Parathyroid adenoma (tissue), 2 donors: ENCODE results near the gene FAM240A.

Source experiments
- H2AFZ ChIP-seq: fragments of 300-600 bp; sonication (generic); one replicate; pipeline ENCODE4 v1.7.0; 2017; ENCODE audit warnings: antibody characterized with exemption, mild to moderate bottlenecking
- H3K27ac ChIP-seq: fragments of 300-600 bp; sonication (generic); one replicate; pipeline ENCODE4 v1.7.0; 2017
- H3K27me3 ChIP-seq: fragments of 300-600 bp; sonication (generic); one replicate; pipeline ENCODE4 v1.7.0; 2017; ENCODE audit warnings: low read length; ENCODE audit not compliant: control insufficient read depth, insufficient read depth
- H3K36me3 ChIP-seq: fragments of 300-600 bp; sonication (generic); one replicate; pipeline ENCODE4 v1.7.0; 2017; ENCODE audit warnings: low read length; ENCODE audit not compliant: control insufficient read depth, insufficient read depth
- H3K4me1 ChIP-seq: fragments of 300-600 bp; sonication (generic); one replicate; pipeline ENCODE4 v1.7.0; 2017; ENCODE audit warnings: control low read depth
- H3K4me2 ChIP-seq: fragments of 300-600 bp; sonication (generic); one replicate; pipeline ENCODE4 v1.7.0; 2017; ENCODE audit warnings: low read length
- H3K4me3 ChIP-seq: fragments of 300-600 bp; sonication (generic); one replicate; pipeline ENCODE4 v1.7.0; 2017; ENCODE audit warnings: low read depth, low read length
- H3K79me2 ChIP-seq: fragments of 300-600 bp; sonication (generic); one replicate; pipeline ENCODE4 v1.7.0; 2017; ENCODE audit warnings: control low read depth
- H3K9ac ChIP-seq: fragments of 300-600 bp; sonication (generic); one replicate; pipeline ENCODE4 v1.7.0; 2017; ENCODE audit warnings: mild to moderate bottlenecking
- H3K9me3 ChIP-seq: fragments of 300-600 bp; sonication (generic); one replicate; pipeline ENCODE4 v1.7.0; 2017; ENCODE audit warnings: low read length; ENCODE audit not compliant: control insufficient read depth
- TF ChIP-seq, protein P1 (sequence below): fragments of 300-600 bp; sonication (generic); IDR thresholded peaks from one replicate; pipeline ENCODE4 v1.7.0; 2017; ENCODE audit warnings: antibody characterized with exemption, mild to moderate bottlenecking
- donor health status: primary hyperparathyroidism.

Gene FAM240A

DNA sequence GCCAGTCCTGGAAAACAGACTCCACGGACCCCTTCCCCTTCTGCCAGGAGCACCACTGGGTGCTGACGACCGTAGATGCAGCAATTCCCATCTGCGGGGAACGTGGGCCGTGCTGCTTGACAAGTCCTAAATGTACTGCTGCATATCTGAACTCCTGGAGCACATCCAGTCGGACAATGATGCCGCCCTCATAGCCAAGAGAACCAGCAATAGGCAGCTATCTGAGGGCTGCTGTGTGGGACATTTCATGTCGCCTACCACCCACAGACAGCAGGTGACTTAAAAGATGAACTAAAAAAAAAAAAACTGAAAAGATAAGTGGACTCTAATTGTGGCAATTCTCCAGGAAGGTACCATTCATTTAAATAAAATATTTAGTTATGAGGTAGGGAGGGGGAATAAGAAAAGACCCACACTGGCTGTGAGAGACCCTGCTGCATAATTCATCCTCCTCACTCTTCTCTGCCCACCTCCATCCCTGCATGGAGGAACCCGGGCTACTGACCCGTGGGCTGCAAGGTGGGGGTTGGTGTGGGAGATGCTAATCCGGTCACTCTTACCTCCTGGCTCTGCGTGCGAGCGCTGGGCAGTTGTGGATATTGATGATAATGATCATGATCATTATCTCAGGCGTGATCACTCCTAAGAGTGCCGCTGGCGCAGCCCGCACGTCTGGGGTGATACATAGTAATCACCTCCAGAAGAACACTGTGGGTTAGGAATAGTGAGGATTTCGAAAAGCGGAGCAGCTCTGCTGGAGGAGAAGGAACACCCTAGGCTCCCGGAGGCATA, 52.8 kb downstream of the FAM240A start:
- no peaks in the 10 kb centered on the region for H3K27me3 ChIP-seq
- H3K4me2 ChIP-seq: no peak overlapping the region
- no peak overlapping the region for H3K27ac ChIP-seq

DNA sequence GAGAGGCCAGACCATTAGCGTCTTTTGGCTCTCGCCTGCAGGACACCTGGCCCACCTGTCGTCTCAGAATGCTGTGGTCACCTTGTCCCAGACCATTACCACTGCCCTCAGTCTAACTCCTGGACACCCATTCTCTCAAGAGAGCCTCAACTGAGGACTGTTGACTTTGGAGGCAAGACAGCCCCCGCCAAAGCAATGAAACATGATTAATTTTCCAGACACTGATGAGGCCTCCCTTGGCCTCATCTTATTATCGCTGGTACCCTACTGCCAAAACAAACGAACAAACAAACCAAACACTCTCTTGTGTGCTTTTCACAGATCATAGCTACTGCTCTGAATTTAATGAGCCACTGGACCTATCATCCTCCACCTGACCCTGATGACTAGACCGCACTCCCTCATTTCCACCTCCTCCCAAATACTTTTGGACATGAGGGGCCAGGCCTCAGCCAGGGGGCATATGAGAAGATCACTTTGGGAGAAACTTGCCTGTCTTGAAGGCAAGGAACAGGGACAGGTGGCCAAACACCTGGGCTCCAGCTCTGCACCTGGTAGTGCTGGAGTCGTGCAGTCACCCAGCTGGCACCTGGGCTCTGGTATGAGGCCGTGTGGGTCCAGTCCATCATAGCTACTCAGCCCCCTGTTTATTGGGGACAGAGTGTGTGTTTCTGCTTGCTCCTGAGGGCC, 53.6 kb downstream of the FAM240A start:
- Histone ChIP-seq H3K27ac (no peak overlapping the region), H3K36me3 (no peaks in the 10 kb centered on the region), H3K4me2 (no peak overlapping the region), H2AFZ (no peak overlapping the region), H3K79me2 (no peaks in the 10 kb centered on the region), H3K4me3 (no peak overlapping the region), H3K9me3 (no peaks in the 10 kb centered on the region), H3K4me1 (peaks cover 23% of the 10 kb centered on the region), H3K9ac (no peak overlapping the region), H3K27me3 (no peaks in the 10 kb centered on the region)
- TF ChIP-seq, protein P1, sequence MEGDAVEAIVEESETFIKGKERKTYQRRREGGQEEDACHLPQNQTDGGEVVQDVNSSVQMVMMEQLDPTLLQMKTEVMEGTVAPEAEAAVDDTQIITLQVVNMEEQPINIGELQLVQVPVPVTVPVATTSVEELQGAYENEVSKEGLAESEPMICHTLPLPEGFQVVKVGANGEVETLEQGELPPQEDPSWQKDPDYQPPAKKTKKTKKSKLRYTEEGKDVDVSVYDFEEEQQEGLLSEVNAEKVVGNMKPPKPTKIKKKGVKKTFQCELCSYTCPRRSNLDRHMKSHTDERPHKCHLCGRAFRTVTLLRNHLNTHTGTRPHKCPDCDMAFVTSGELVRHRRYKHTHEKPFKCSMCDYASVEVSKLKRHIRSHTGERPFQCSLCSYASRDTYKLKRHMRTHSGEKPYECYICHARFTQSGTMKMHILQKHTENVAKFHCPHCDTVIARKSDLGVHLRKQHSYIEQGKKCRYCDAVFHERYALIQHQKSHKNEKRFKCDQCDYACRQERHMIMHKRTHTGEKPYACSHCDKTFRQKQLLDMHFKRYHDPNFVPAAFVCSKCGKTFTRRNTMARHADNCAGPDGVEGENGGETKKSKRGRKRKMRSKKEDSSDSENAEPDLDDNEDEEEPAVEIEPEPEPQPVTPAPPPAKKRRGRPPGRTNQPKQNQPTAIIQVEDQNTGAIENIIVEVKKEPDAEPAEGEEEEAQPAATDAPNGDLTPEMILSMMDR: no peak

More for the DNA sequence above, 52.8 kb downstream of the FAM240A start:
- H3K36me3 ChIP-seq: no peaks in the 10 kb centered on the region
- H3K4me3 ChIP-seq: no peak overlapping the region
- H3K9me3 ChIP-seq: no peaks in the 10 kb centered on the region
- no peak overlapping the region for H2AFZ ChIP-seq
- TF ChIP-seq, protein P1: no peak
- H3K9ac ChIP-seq: no peak overlapping the region
- H3K4me1 ChIP-seq: peaks cover 28% of the 10 kb centered on the region
- no peaks in the 10 kb centered on the region for H3K79me2 ChIP-seq

DNA sequence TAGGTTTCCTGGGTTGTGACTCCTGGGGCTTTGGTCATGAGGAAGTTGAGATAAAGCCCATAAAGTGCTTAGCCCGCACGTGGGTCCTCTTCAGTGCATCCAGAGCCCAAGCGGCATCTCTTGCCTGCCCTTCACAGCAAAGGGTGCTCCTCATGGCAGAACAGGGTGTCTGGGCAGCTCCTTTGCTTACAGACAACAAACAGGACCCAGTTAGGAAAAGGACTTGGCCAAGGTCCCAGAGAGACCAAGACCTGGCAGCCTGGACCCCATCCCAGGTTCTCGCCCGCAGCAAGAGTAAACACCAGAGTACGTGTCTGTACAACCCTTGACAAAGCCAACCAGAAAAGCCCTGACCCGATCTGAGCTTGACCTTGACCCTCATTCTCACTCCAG, 54.1 kb downstream of the FAM240A start:
- Histone ChIP-seq H3K9ac (no peak overlapping the region), H3K4me1 (peaks cover 17% of the 10 kb centered on the region), H3K4me2 (no peak overlapping the region), H3K79me2 (no peaks in the 10 kb centered on the region), H3K9me3 (no peaks in the 10 kb centered on the region), H3K4me3 (no peak overlapping the region), H3K36me3 (no peaks in the 10 kb centered on the region), H2AFZ (no peak overlapping the region), H3K27me3 (no peaks in the 10 kb centered on the region), H3K27ac (no peak overlapping the region)
- TF ChIP-seq, protein P1: no peak

DNA sequence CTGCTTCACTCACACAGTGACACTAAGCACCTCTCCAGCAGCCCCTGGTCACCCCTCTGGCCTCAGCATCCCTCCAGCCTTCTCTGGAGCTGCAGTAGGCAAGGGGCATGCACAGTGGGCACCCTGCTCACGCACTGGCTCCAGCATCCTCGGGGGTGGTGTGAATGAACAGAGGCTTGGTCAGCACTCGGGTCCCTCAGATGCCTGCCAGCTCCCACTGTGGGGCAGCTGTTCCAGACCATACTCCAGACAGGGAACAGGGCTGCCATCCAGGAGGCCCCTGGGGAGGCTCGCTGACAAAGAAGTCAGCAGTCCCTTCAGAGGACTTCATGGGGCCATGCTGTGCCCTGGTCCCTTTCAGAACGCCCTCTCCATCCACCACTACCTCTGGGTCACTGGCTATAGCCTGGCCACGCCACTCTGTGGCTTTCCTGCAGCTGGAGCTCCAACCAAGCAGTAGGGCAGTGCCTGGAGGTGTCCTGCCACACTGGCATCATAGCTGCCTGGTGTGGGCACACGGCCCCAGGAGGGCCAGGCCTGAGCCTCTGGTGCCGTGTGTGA, 54.8 kb downstream of the FAM240A start:
- Histone ChIP-seq H3K36me3 (no peaks in the 10 kb centered on the region), H3K4me3 (no peak overlapping the region), H3K27ac (no peak overlapping the region), H3K9ac (no peak overlapping the region), H3K27me3 (no peaks in the 10 kb centered on the region), H3K9me3 (no peaks in the 10 kb centered on the region), H3K79me2 (no peaks in the 10 kb centered on the region), H2AFZ (no peak overlapping the region), H3K4me1 (peaks cover 17% of the 10 kb centered on the region), H3K4me2 (no peak overlapping the region)
- TF ChIP-seq, protein P1: no peak
